GM13977 (cell line): ENCODE measurements around the gene PDZD8.

Experiments used
- DNase-seq: peaks from one replicate; pipeline ENCODE4 v3.0.0; 2012; ENCODE audit warnings: low spot score
- CTCF ChIP-seq: IDR thresholded peaks from 2 replicates; pipeline ENCODE4 v1.5.1; 2012; ENCODE audit warnings: mild to moderate bottlenecking, control low read depth; ENCODE audit not compliant: insufficient read depth; ENCODE audit errors: extremely low read depth, missing control alignments
- in situ Hi-C: fragments of 300-500 bp; cut with MboI; formaldehyde crosslinking; loops from one replicate; pipeline ENCODE4 v1.12.0; 2022; ENCODE audit warnings: low sequenced_read_pairs, low pct_unique_long_range_greater_than_20kb, mixed read lengths, inconsistent platforms; ENCODE audit not compliant: unreplicated experiment

Gene PDZD8

GRCh38 chr10:117341061-117341460, 34.2 kb downstream of the PDZD8 start:
- no peak for DNase-seq
- TF ChIP-seq CTCF = no peak
- in situ Hi-C loops = no loop called here

- in situ Hi-C loops = no loop called here
- no peak for TF ChIP-seq CTCF
These were observed 35.3 kb downstream of the PDZD8 start for GRCh38 chr10:117339979-117340378.

GRCh38 chr10:117339578-117339977, 35.7 kb downstream of the PDZD8 start:
- in situ Hi-C loops = no loop called here
- DNase-seq = no peak
- no peak for TF ChIP-seq CTCF

More at GRCh38 chr10:117339979-117340378, 35.3 kb downstream of the PDZD8 start:
- no peak for DNase-seq

- in situ Hi-C loops = no loop called here
These were observed 40.3 kb downstream of the PDZD8 start for GRCh38 chr10:117334926-117335325.

GRCh38 chr10:117334066-117334465, 41.2 kb downstream of the PDZD8 start:
- TF ChIP-seq CTCF = no peak
- in situ Hi-C loops = no loop called here
- DNase-seq = no peak

More at GRCh38 chr10:117334926-117335325, 40.3 kb downstream of the PDZD8 start:
- no peak for DNase-seq
- TF ChIP-seq CTCF = no peak

- no peak for TF ChIP-seq CTCF
- DNase-seq = no peak
- in situ Hi-C loops = no loop called here
These were observed 48.0 kb downstream of the PDZD8 start for GRCh38 chr10:117327262-117327661.

GRCh38 chr10:117324367-117324766, 50.9 kb downstream of the PDZD8 start:
- in situ Hi-C loops = no loop called here
- no peak for DNase-seq
- TF ChIP-seq CTCF = no peak
